WTC11 (cell line): ENCODE data around the gene FABP3. TPM values are rescaled to one million over a fixed set of nuclear protein-coding genes. Genes with fewer than 3 reads are reported as not detected.

ENCODE experiments used
- ATAC-seq: fragments of 200-7000 bp; cut with Tn5 transposase; 2 replicates; pipeline ENCODE4 v1.10.0; 2021; ENCODE audit warnings: mild to moderate bottlenecking, moderate library complexity
- CTCF ChIA-PET: fragments of 300-600 bp; sonication (Branson Sonifier 250); formaldehyde crosslinking; loops from one replicate; lab custom pipeline; 2021; ENCODE audit warnings: antibody characterized with exemption; lab: Charles Lee
- POLR2A ChIA-PET: fragments of 350-600 bp; sonication (Branson Sonifier 250); formaldehyde crosslinking; loops from one replicate; lab custom pipeline; 2021; ENCODE audit warnings: antibody characterized with exemption; lab: Charles Lee
- DNase-seq: peaks from one replicate; pipeline ENCODE4 v3.0.0; 2021; ENCODE audit warnings: low spot score
- H3K27ac Mint-ChIP-seq: 2 replicates; pipeline ENCODE4 v1.8.0; 2021; ENCODE audit warnings: mixed read lengths
- H3K27me3 Mint-ChIP-seq: 2 replicates; pipeline ENCODE4 v1.8.0; 2021; ENCODE audit warnings: low read depth, mild to moderate bottlenecking, moderate library complexity, mixed read lengths
- H3K36me3 Mint-ChIP-seq: 2 replicates; pipeline ENCODE4 v1.8.0; 2021; ENCODE audit warnings: mixed read lengths
- H3K4me1 Mint-ChIP-seq: 2 replicates; pipeline ENCODE4 v1.8.0; 2022; ENCODE audit warnings: mixed read lengths
- H3K4me3 Mint-ChIP-seq: 2 replicates; pipeline ENCODE4 v1.8.0; 2021; ENCODE audit warnings: mild to moderate bottlenecking, moderate library complexity, mixed read lengths
- H3K9me3 Mint-ChIP-seq: 2 replicates; pipeline ENCODE4 v1.8.0; 2021; ENCODE audit warnings: mixed read lengths
- ATF1 ChIP-seq: sonication (generic); formaldehyde crosslinking; IDR thresholded peaks from 2 replicates; pipeline ENCODE4 v1.8.1; 2023; ENCODE audit warnings: mild to moderate bottlenecking, moderate library complexity, missing genetic modification reagents
- CDX4 ChIP-seq: fragments of 250-450 bp; sonication (Bioruptor Pico); IDR thresholded peaks from 2 replicates; pipeline ENCODE4 v1.9.0; 2021; ENCODE audit warnings: moderate library complexity, mild to moderate bottlenecking, inconsistent platforms, borderline replicate concordance
- CTCF ChIP-seq: fragments of 200-600 bp; IDR thresholded peaks from 2 replicates; pipeline ENCODE4 v1.8.0; 2022; ENCODE audit warnings: antibody characterized with exemption
- EMX1 ChIP-seq: fragments of 250-450 bp; sonication (Bioruptor Pico); IDR thresholded peaks from 2 replicates; pipeline ENCODE4 v1.8.0; 2021; ENCODE audit warnings: mild to moderate bottlenecking
- FOXP1 ChIP-seq: sonication (generic); formaldehyde crosslinking; IDR thresholded peaks from 2 replicates; pipeline ENCODE4 v1.8.0; 2022; ENCODE audit warnings: missing genetic modification reagents, mild to moderate bottlenecking, moderate library complexity, borderline replicate concordance
- NFE2L1 ChIP-seq: sonication (generic); formaldehyde crosslinking; IDR thresholded peaks from 2 replicates; pipeline ENCODE4 v1.8.1; 2023; ENCODE audit warnings: missing genetic modification reagents
- NR1H2 ChIP-seq: sonication (generic); formaldehyde crosslinking; IDR thresholded peaks from 2 replicates; pipeline ENCODE4 v1.9.0; 2021; ENCODE audit warnings: mild to moderate bottlenecking, moderate library complexity, missing genetic modification reagents
- PRRX2 ChIP-seq: fragments of 250-450 bp; sonication (Bioruptor Pico); IDR thresholded peaks from 2 replicates; pipeline ENCODE4 v1.8.0; 2021; ENCODE audit warnings: mild to moderate bottlenecking
- SMAD4 ChIP-seq: sonication (generic); formaldehyde crosslinking; IDR thresholded peaks from 2 replicates; pipeline ENCODE4 v1.8.0; 2022; ENCODE audit warnings: mild to moderate bottlenecking, missing genetic modification reagents
- TEAD4 ChIP-seq: sonication (generic); formaldehyde crosslinking; IDR thresholded peaks from 2 replicates; pipeline ENCODE4 v1.8.0; 2022; ENCODE audit warnings: mild to moderate bottlenecking, missing genetic modification reagents
- ZNF232 ChIP-seq: sonication (generic); formaldehyde crosslinking; IDR thresholded peaks from 2 replicates; pipeline ENCODE4 v1.8.0; 2022; ENCODE audit warnings: mild to moderate bottlenecking, missing genetic modification reagents
- ZNF281 ChIP-seq: sonication (generic); formaldehyde crosslinking; IDR thresholded peaks from 2 replicates; pipeline ENCODE4 v1.8.0; 2023; ENCODE audit warnings: mild to moderate bottlenecking, missing genetic modification reagents
- ZNF317 ChIP-seq: sonication (generic); formaldehyde crosslinking; IDR thresholded peaks from 2 replicates; pipeline ENCODE4 v1.8.1; 2023; ENCODE audit warnings: low read depth, mild to moderate bottlenecking, moderate library complexity, missing genetic modification reagents, borderline replicate concordance
- ZNF512 ChIP-seq: sonication (generic); formaldehyde crosslinking; IDR thresholded peaks from 2 replicates; pipeline ENCODE4 v1.8.1; 2022; ENCODE audit warnings: missing genetic modification reagents, borderline replicate concordance
- ZNF671 ChIP-seq: fragments of 250-450 bp; sonication (Bioruptor Pico); IDR thresholded peaks from 2 replicates; pipeline ENCODE4 v1.8.0; 2021; ENCODE audit warnings: mild to moderate bottlenecking
- total RNA-seq: library from RNA; stranded (reverse); gene quantifications from 3 replicates; pipeline ENCODE4 v1.2.3, GENCODE V29; 2021
- TF ChIP-seq, protein P1 (sequence below): sonication (generic); formaldehyde crosslinking; conservative IDR thresholded peaks from 2 replicates; pipeline ENCODE4 v1.8.1; 2023; ENCODE audit warnings: mild to moderate bottlenecking, low read depth, missing genetic modification reagents, moderate library complexity

The FABP3 gene
- total RNA-seq, 1 experiment from 2014 or later: 25.0 TPM

GRCh38 chr1:31366796-31367195 is 6.1 kb downstream of the FABP3 start (continued):
- TF ChIP-seq CTCF (no peak), ZNF317 (CRISPR knock-in tag) (no peak), FOXP1 (CRISPR knock-in tag) (no peak), SMAD4 (CRISPR knock-in tag) (no peak), ZNF671 (no peak)

- ChIA-PET CTCF (no interaction called here), POLR2A (no interaction called here)
- H3K27ac Mint-ChIP-seq: no peak overlapping the region; the same call in 1 of the 2 replicates
- no peaks in the 10 kb centered on the region for H3K9me3 Mint-ChIP-seq
- DNase-seq (no peak), ATAC-seq (no peak)
- peaks cover 34% of the 10 kb centered on the region for H3K4me1 Mint-ChIP-seq
- no peak overlapping the region for H3K4me3 Mint-ChIP-seq
- H3K36me3 Mint-ChIP-seq: peaks cover 29% of the 10 kb centered on the region
- no peaks in the 10 kb centered on the region for H3K27me3 Mint-ChIP-seq
- no peak for TF ChIP-seq ZNF512 (CRISPR knock-in tag)
- no peak for TF ChIP-seq TEAD4 (CRISPR knock-in tag)
- no peak for TF ChIP-seq CDX4 (CRISPR knock-in tag)
- TF ChIP-seq, protein P1, sequence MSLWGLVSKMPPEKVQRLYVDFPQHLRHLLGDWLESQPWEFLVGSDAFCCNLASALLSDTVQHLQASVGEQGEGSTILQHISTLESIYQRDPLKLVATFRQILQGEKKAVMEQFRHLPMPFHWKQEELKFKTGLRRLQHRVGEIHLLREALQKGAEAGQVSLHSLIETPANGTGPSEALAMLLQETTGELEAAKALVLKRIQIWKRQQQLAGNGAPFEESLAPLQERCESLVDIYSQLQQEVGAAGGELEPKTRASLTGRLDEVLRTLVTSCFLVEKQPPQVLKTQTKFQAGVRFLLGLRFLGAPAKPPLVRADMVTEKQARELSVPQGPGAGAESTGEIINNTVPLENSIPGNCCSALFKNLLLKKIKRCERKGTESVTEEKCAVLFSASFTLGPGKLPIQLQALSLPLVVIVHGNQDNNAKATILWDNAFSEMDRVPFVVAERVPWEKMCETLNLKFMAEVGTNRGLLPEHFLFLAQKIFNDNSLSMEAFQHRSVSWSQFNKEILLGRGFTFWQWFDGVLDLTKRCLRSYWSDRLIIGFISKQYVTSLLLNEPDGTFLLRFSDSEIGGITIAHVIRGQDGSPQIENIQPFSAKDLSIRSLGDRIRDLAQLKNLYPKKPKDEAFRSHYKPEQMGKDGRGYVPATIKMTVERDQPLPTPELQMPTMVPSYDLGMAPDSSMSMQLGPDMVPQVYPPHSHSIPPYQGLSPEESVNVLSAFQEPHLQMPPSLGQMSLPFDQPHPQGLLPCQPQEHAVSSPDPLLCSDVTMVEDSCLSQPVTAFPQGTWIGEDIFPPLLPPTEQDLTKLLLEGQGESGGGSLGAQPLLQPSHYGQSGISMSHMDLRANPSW (CRISPR knock-in tag): no peak
- TF ChIP-seq EMX1: no peak
- TF ChIP-seq NR1H2 (CRISPR knock-in tag): no peak
- no peak for TF ChIP-seq PRRX2 (CRISPR knock-in tag)
- no peak for TF ChIP-seq ZNF232 (CRISPR knock-in tag)
- TF ChIP-seq NFE2L1 (CRISPR knock-in tag): no peak
- TF ChIP-seq ZNF281 (CRISPR knock-in tag): no peak
- no peak for TF ChIP-seq ATF1
These were observed 8.2 kb downstream of the FABP3 start for GRCh38 chr1:31364561-31365250.
